Activated B cell treated with CpG ODN at 0.5 μM for 24 hours (primary cell): Measurements from ENCODE around the gene IL9R. TPM values are rescaled to one million over a fixed set of nuclear protein-coding genes. Genes with fewer than 3 reads are reported as not detected.

Source experiments
- ATAC-seq: fragments of 200-7000 bp; cut with Tn5 transposase; one replicate; pipeline ENCODE4 v1.10.0; 2021; ENCODE audit warnings: low read depth, mild to moderate bottlenecking, moderate library complexity
- CTCF ChIA-PET: fragments of 350-600 bp; sonication (Branson Sonifier 250); formaldehyde crosslinking; loops from one replicate; lab custom pipeline; 2021; ENCODE audit warnings: antibody characterized with exemption; lab: Charles Lee
- POLR2A ChIA-PET: fragments of 350-600 bp; sonication (Branson Sonifier 250); formaldehyde crosslinking; loops from one replicate; lab custom pipeline; 2021; ENCODE audit warnings: antibody characterized with exemption; lab: Charles Lee
- DNase-seq: peaks from one replicate; pipeline ENCODE4 v3.0.0; 2022
- H3K27ac Mint-ChIP-seq: one replicate; pipeline ENCODE4 v1.8.0; 2020; ENCODE audit warnings: mixed read lengths
- H3K27me3 Mint-ChIP-seq: one replicate; pipeline ENCODE4 v1.8.0; 2021; ENCODE audit warnings: mixed read lengths
- H3K36me3 Mint-ChIP-seq: one replicate; pipeline ENCODE4 v1.8.0; 2021; ENCODE audit warnings: low read depth, mixed read lengths
- H3K4me1 Mint-ChIP-seq: one replicate; pipeline ENCODE4 v1.8.0; 2021; ENCODE audit warnings: mixed read lengths
- H3K4me3 Mint-ChIP-seq: one replicate; pipeline ENCODE4 v1.8.0; 2020; ENCODE audit warnings: mild to moderate bottlenecking, mixed read lengths
- H3K9me3 Mint-ChIP-seq: one replicate; pipeline ENCODE4 v1.8.0; 2020; ENCODE audit warnings: mixed read lengths
- intact Hi-C: fragments of 100-400 bp; cut with micrococcal nuclease; formaldehyde crosslinking; loops from one replicate; pipeline ENCODE4 v1.15.1; 2024
- total RNA-seq: library from RNA; stranded (reverse); gene quantifications from 2 replicates; pipeline ENCODE4 v1.2.3, GENCODE V29; 2022
- TF ChIP-seq, protein P1 (sequence below): fragments of 200-600 bp; IDR thresholded peaks from one replicate; pipeline ENCODE4 v1.8.0; 2022; ENCODE audit warnings: antibody characterized with exemption, mild to moderate bottlenecking

Gene IL9R, protein sequence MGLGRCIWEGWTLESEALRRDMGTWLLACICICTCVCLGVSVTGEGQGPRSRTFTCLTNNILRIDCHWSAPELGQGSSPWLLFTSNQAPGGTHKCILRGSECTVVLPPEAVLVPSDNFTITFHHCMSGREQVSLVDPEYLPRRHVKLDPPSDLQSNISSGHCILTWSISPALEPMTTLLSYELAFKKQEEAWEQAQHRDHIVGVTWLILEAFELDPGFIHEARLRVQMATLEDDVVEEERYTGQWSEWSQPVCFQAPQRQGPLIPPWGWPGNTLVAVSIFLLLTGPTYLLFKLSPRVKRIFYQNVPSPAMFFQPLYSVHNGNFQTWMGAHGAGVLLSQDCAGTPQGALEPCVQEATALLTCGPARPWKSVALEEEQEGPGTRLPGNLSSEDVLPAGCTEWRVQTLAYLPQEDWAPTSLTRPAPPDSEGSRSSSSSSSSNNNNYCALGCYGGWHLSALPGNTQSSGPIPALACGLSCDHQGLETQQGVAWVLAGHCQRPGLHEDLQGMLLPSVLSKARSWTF
- 2.3 and 3.6 TPM in 2 replicates for total RNA-seq

GRCh38 chrX:155997436-155997835, at the start of gene IL9R:
TSS of gene IL9R (plus strand) at chrX:155997696. CDS start at chrX:155997760, 64 bp downstream.
- DNase-seq (no peak), ATAC-seq (no peak)
- Mint-ChIP-seq H3K9me3 (no peaks in the 10 kb centered on the region), H3K27ac (no peak within 1 kb of the TSS), H3K4me1 (no peaks in the 10 kb centered on the region), H3K27me3 (no peaks in the 10 kb centered on the region), H3K36me3 (no peaks in the 10 kb centered on the region), H3K4me3 (no peak within 1 kb of the TSS)
- TF ChIP-seq, protein P1, sequence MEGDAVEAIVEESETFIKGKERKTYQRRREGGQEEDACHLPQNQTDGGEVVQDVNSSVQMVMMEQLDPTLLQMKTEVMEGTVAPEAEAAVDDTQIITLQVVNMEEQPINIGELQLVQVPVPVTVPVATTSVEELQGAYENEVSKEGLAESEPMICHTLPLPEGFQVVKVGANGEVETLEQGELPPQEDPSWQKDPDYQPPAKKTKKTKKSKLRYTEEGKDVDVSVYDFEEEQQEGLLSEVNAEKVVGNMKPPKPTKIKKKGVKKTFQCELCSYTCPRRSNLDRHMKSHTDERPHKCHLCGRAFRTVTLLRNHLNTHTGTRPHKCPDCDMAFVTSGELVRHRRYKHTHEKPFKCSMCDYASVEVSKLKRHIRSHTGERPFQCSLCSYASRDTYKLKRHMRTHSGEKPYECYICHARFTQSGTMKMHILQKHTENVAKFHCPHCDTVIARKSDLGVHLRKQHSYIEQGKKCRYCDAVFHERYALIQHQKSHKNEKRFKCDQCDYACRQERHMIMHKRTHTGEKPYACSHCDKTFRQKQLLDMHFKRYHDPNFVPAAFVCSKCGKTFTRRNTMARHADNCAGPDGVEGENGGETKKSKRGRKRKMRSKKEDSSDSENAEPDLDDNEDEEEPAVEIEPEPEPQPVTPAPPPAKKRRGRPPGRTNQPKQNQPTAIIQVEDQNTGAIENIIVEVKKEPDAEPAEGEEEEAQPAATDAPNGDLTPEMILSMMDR = no peak
- POLR2A ChIA-PET = no interaction called here
- CTCF ChIA-PET = no interaction called here
- intact Hi-C loops = no loop called here

GRCh38 chrX:155949098-155949497, 48.4 kb upstream of the IL9R start:
- peaks cover 2% of the 10 kb centered on the region for H3K9me3 Mint-ChIP-seq

DNA sequence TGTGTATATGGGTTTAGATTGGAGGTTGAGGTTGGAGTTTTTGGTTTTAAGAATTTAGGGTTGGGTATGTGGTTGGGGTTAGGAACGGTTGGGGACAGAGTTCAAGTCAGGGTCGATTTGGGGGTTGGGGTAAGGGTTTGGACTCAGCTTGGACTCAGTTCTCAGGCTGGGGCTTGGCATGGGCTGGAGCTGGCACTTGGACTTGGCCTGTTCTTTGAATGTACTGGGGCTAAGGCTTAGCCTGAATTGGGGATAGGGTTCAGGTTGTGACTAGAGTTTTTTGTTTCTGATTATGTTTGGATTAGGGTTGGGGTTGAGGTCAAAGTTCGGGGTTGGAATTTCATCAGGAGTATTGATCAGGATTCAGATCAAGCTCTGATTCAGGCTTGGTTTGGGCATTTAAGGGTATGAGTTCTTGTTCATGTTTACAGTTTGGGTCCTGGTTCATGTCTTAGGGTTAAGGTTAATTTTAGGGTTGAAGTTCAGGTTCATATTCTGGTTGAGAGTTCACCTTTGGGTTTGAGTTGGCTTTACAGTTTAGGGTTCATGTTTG, 46.2 kb upstream of the IL9R start:
- TF ChIP-seq, protein P1 = no peak
- Mint-ChIP-seq H3K27me3 (no peaks in the 10 kb centered on the region), H3K4me1 (no peaks in the 10 kb centered on the region), H3K9me3 (peaks cover 4% of the 10 kb centered on the region), H3K27ac (no peak overlapping the region), H3K36me3 (peaks cover under 1% of the 10 kb centered on the region), H3K4me3 (no peak overlapping the region)
- DNase-seq (no peak), ATAC-seq (no peak)
- ChIA-PET CTCF (no interaction called here), POLR2A (no interaction called here)
- intact Hi-C loops = no loop called here

More at GRCh38 chrX:155949098-155949497, 48.4 kb upstream of the IL9R start:
- peaks cover 6% of the 10 kb centered on the region for H3K36me3 Mint-ChIP-seq
- no peak for ATAC-seq
- no peak overlapping the region for H3K27ac Mint-ChIP-seq
- TF ChIP-seq, protein P1 = no peak
- ChIA-PET POLR2A (no interaction called here), CTCF (no interaction called here)
- H3K4me1 Mint-ChIP-seq = no peaks in the 10 kb centered on the region
- intact Hi-C loops = no loop called here
- no peaks in the 10 kb centered on the region for H3K27me3 Mint-ChIP-seq
- DNase-seq = no peak
- no peak overlapping the region for H3K4me3 Mint-ChIP-seq

GRCh38 chrX:155953055-155953454, 44.4 kb upstream of the IL9R start:
- ChIA-PET POLR2A (no interaction called here), CTCF (no interaction called here)
- ATAC-seq = no peak
- TF ChIP-seq, protein P1 = no peak
- Mint-ChIP-seq H3K9me3 (peaks cover 4% of the 10 kb centered on the region), H3K27me3 (no peaks in the 10 kb centered on the region), H3K27ac (no peak overlapping the region), H3K36me3 (no peaks in the 10 kb centered on the region), H3K4me1 (no peaks in the 10 kb centered on the region), H3K4me3 (no peak overlapping the region)
- no peak for DNase-seq
- intact Hi-C loops = no loop called here

DNA sequence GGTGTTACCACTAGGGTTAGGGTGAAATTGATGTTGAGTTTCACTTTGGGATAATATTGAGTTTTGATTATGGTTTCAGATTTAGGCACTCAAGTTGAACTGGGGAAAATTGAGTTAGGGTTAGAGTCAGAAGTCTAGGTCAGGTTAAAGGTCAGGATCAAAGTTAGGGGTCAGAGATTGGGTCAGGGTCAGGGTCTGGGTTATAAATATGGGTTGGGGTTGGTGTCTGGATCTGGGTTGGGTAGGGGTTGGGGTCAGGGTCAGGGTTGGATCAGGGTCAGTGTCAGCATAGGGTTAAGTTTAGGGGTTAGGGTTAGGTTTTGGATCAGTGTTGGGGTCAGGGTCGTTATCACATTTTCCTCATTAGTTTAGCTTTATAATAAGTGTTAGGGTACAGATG, 42.7 kb upstream of the IL9R start:
- TF ChIP-seq, protein P1 = no peak
- no peak overlapping the region for H3K27ac Mint-ChIP-seq
- no peaks in the 10 kb centered on the region for H3K36me3 Mint-ChIP-seq
- H3K4me1 Mint-ChIP-seq = no peaks in the 10 kb centered on the region
- DNase-seq (no peak), ATAC-seq (no peak)
- intact Hi-C loops = no loop called here
- no peaks in the 10 kb centered on the region for H3K27me3 Mint-ChIP-seq
- H3K4me3 Mint-ChIP-seq = no peak overlapping the region
- ChIA-PET CTCF (no interaction called here), POLR2A (no interaction called here)
- peaks cover 4% of the 10 kb centered on the region for H3K9me3 Mint-ChIP-seq
